ENCODE measurements around the gene D2HGDH.
"Not testable (repeated sequence)": the region's sequence is repeated elsewhere in the genome, so short reads cannot be mapped to it uniquely, and the experiment has no call there.

The D2HGDH gene

DNA sequence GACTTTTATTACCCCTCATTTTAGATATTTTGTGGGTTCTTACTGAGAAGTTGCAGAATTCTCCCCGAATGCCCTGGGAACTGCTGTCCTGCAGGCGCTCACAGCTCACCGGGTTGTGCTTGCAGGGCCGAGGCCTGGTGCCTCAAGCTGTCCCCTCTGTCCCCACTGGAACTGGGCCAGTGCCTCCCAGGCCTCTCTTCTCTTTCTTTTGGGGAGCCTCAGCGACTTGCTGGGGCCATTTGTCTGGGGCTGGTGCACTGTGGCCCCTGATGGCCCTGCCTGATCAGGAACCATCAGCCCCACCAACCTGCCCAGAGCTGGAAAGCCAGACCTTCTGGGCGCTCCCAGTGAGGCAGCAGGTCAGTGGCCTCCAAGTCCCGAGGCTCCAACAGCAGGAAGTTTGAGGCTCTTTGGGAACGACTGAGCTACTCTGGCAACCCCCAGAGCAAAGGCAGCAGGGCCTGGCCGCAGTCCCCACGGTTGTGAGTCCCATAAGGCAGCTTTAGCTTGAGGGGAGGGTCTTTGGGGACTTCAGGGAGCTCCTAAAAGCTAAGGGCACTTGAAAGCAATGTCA lies 59.9 kb downstream of the D2HGDH start:
- no peak for DNase-seq (ENCODE audit: low spot score)

- no peak for DNase-seq (ENCODE audit: low spot score)
These were observed 60.9 kb downstream of the D2HGDH start for GRCh38 chr2:241795021-241795999.

DNA sequence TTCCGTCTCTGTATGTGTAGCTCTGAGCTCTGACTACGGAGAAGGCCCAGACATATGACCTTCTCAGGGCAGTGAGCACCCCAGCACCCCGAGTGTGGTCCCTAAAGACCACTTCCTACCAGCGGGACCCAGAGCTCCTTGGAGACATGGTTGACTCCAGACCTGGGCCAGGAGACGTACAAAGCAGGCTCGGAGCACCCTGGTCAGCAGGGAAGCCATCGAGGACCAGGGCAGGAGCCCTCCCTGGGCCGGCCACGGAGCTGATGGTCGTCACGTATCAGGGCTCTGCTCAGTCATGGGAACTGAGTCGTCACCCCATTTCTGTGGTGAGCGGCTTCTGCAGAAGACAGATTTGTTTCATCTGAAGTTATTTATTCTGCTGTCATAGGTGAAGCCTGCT lies 61.8 kb downstream of the D2HGDH start:
- no peak for DNase-seq (ENCODE audit: low spot score)

GRCh38 chr2:241796610-241797138 lies 62.2 kb downstream of the D2HGDH start:
- DNase-seq (ENCODE audit: low spot score) = no peak

- no peak for DNase-seq (ENCODE audit: low spot score)
These were observed 63.1 kb downstream of the D2HGDH start for GRCh38 chr2:241797441-241798080.

GRCh38 chr2:241798081-241798630 lies 63.7 kb downstream of the D2HGDH start:
- DNase-seq (ENCODE audit: low spot score) = no peak

DNA sequence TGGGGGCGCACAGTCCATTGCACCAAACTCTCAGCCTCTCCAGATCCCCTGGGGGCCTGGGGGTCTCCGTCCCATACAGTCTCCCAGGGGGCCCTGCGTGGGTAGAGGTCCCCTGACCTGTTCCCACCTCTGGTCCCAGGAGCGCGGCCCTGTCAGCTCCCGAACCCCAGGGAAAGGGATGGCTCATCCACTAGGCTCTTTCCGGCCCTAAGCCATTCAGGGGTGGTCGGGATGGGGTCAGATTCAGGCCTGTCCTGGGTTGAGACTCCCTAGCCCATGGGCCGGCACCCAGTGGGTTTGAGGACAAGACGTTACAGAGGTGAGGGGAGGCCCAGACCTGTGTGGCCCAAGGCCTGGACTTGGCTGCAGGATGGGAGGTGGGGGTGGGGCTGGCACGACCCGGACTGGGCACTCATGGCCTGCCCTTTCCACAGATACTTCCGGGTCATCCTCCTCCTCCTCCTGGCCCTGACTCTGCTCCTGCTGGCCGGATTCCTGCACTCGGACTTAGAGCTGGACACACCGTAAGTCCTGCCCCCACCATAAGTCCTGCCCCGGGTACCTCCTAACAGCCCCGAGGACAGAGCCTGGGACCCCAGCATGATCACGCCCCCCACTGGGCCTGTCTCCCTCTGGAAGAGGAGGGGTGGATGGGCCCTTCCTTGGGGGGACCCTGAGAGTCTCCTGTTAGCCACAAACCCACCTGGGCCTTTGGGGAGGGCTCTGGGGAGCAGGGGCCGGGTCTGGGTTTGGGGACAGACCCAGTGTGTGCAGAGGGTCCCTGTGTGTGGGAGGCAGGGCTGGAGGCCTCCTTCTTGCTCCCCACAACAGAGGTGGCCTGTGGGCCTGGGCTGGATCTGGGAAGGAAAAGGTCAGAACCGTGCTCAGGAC lies 64.4 kb downstream of the D2HGDH start:
- DNase-seq (ENCODE audit: low spot score) = no peak

GRCh38 chr2:241799522-241800197 lies 65.2 kb downstream of the D2HGDH start:
- no peak for DNase-seq (ENCODE audit: low spot score)

DNA sequence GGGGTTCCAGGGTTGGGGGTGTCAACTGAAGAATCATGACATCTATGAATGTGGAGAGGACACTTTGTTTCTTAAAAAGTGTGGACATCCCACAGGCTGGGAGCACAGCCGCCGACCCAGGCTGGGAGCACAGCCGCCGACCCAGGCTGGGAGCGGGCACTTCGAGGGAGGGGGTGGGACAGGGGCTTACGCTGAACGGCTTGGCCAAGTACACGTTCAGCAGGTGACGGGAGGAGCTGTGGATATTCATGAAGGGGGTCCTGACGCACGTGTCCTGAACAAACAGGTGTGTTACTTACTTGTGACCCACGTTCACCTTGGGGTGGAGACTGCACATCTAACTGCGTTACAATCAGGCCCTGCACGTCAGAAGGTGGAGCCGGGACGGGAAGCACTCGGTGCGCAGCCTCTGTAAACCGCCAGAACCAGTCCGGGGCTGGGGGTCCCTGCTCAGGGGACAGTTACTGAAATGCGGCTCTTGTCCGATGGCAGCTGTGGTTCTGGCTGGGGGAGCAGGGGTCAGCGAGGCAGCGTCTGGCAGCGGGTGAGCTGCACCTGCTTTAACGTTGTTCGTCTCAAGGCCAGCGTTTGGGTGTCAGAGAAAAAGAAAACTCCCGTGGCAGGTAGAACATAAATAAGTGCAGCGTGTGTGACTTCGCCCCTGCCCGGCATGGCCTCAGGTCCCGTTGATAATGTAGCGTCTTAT lies 65.9 kb downstream of the D2HGDH start:
- DNase-seq (ENCODE audit: low spot score) = not testable (repeated sequence)

- no peak for DNase-seq (ENCODE audit: low spot score)
These were observed 67.4 kb downstream of the D2HGDH start for GRCh38 chr2:241801611-241802420.

- no peak for DNase-seq (ENCODE audit: low spot score)
These were observed 68.2 kb downstream of the D2HGDH start for GRCh38 chr2:241802421-241803318.

- no peak for DNase-seq (ENCODE audit: low spot score)
These were observed 69.2 kb downstream of the D2HGDH start for GRCh38 chr2:241803387-241804325.

GRCh38 chr2:241804326-241805229 lies 70.1 kb downstream of the D2HGDH start:
- no peak for DNase-seq (ENCODE audit: low spot score)

GRCh38 chr2:241806217-241806616 lies 71.8 kb downstream of the D2HGDH start:
- not testable (repeated sequence) for DNase-seq (ENCODE audit: low spot score)

DNA sequence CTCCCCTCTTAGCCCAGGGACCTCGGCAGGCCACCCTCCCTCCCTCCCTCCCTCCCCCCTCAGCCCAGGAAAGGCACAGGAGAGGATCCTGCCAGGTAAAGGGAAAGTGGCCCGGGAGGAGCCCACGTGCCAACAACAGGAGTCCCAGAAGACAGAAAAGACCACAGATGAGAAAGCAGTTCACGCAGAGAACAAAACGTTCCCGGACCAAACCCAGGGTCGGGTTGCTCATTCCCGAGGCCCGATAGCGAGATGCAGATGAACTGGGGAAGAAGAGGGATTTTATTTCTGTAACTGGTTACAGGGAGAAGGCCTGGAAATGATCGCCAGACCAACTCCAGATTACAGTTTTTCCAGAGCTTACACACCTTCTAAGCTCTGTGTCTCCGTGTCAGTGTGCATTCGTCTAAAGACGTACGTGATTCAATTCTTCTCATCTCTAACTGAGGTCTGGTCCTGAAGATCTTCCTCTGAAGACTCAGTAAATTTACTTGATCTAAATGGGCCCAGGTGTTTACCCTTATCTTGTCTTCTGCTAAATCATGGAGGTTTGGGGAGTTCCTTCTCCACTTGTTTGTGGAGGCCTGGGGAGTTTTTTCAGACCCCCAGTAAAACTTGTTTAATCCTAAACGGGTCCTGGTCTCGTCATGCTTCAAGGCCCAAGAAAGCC lies 73.8 kb downstream of the D2HGDH start:
- DNase-seq (ENCODE audit: low spot score) = no peak

All from CD4-positive, alpha-beta T cell treated with Interleukin-6 at 100 ng/mL for 8 hours (primary cell).